Measurements from ENCODE around the gene HDGFL3. TPM values are rescaled to one million over a fixed set of nuclear protein-coding genes. Genes with fewer than 3 reads are reported as not detected.

HDGFL3 gene
- total RNA-seq = 16.1 and 18.9 TPM in 2 replicates

DNA sequence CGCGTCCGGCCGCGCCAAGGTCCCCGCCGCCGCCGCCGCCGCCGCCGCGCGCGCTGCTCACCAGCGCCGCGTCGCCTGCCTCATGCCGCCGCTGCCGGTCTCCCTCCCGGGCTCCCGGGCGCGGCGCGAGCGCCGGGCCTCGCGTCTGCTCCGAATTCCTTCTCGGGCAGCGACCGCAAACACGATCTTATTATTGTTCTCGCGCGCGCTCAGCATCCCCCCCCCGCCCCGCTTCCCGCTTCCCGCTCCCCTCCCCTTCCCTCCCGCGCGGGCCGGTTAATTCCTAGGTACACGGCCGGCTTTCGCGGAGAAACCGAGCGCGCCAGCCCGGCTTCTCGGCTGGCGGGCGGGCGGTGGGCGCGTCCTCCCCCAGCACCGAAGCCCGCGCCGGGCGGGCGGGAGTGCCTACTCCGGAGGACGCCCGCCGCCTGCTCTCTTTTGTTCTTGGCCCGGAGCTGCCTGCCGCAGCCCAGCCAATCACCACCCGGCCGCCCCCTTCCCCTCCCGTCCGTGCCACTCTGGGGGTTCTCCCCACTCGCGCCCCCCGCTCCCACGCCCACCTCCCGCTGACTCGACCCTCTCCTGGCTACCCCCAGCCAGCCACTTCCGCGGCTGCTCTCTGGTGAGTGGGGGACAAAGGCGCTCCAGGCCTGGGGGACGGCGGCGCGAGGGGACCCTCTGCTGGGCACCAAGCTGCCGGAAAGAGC is at the start of gene HDGFL3:
TSS of gene HDGFL3 (minus strand) at position 164 of the 707 bp plus-strand sequence. CDS start 409 bp downstream, outside the sequence.

GRCh38 chr15:83106994-83107840 is 100.4 kb downstream of the HDGFL3 start, which contains the start of gene TM6SF1:
TM6SF1 (plus strand) TSS chr15:83107645; CDS start chr15:83107681, 36 bp downstream.

Other genes with a start within 250 kb of the HDGFL3 start
- 28.5 and 33.4 TPM in 2 replicates for gene RAMAC, start 221.6 kb downstream of the HDGFL3 start, total RNA-seq
- 12.6 and 32.6 TPM in 2 replicates for gene C15orf40, start 196.2 kb downstream of the HDGFL3 start, total RNA-seq
- 67.2 and 92.5 TPM in 2 replicates for gene BTBD1, start 140.6 kb downstream of the HDGFL3 start, total RNA-seq
- gene TM6SF1, start 100.2 kb downstream of the HDGFL3 start, total RNA-seq = 1.9 and 2.0 TPM in 2 replicates
- 1.7 and 4.3 TPM in 2 replicates for gene BNC1, start 76.8 kb upstream of the HDGFL3 start, total RNA-seq
- 0.16 TPM in 1 of 2 replicates, not detected in the other for gene SH3GL3, start 239.5 kb upstream of the HDGFL3 start, total RNA-seq